HepG2 (cell line): ENCODE measurements around the gene SPRED2. TPM values are rescaled to one million over a fixed set of nuclear protein-coding genes. Genes with fewer than 3 reads are reported as not detected.

Source experiments
- ATAC-seq: fragments of 200-7000 bp; cut with Tn5 transposase; 3 replicates; pipeline ENCODE4 v1.9.1; 2020; ENCODE audit warnings: mild to moderate bottlenecking, moderate library complexity
- BruUV-seq: library from RNA; stranded (reverse); fragments of 400-500 nt; replicated peaks from 2 replicates; lab custom pipeline; 2021; lab: Mats Ljungman, UMichigan
- CTCF ChIA-PET: fragments of 300-600 bp; formaldehyde crosslinking; extraction: SDS; loops from one replicate; lab custom pipeline; 2021; ENCODE audit warnings: low total read pairs, inconsistent platforms, low intra/inter-chr PET ratio; lab: Yijun Ruan, JAX
- POLR2A ChIA-PET: fragments of 350-600 bp; sonication (Branson Sonifier 250); formaldehyde crosslinking; loops from one replicate; lab custom pipeline; 2020; ENCODE audit warnings: antibody characterized with exemption, inconsistent platforms; lab: Yijun Ruan, JAX
- DNase-seq: peaks from one replicate; pipeline ENCODE4 v3.0.0-alpha.2; 2015; ENCODE audit warnings: low spot score
- FAIRE-seq: peaks from 3 replicates; lab custom pipeline; 2011; peaks lifted over from hg19 to GRCh38; lab: Jason Lieb, UNC
- H2AFZ ChIP-seq: one replicate; pipeline ENCODE4 v1.6.1; 2011; ENCODE audit warnings: low read length, inconsistent platforms
- H3K27ac ChIP-seq: fragments of 300-600 bp; 3 replicates; pipeline ENCODE4 v1.8.0; 2011; ENCODE audit warnings: mixed run types, mild to moderate bottlenecking, mixed read lengths, low read length, inconsistent platforms; ENCODE audit not compliant: insufficient read depth; ENCODE audit errors: extremely low read length
- H3K27me3 ChIP-seq, 2 experiments: fragments of 200-600 bp in 1 of 2; 2 replicates in 1 of 2; 3 replicates in 1 of 2; pipeline versions ENCODE4 v1.6.0 to v1.8.0; 2011; ENCODE audit warnings: low read length in 2 of 2, mild to moderate bottlenecking in 2 of 2, moderate library complexity in 2 of 2, inconsistent platforms in 1 of 2; ENCODE audit not compliant: insufficient read depth in 2 of 2, control insufficient read depth in 1 of 2
- H3K36me3 ChIP-seq, 2 experiments: fragments of 200-600 bp in 1 of 2; replicated peaks in 1 of 2; 2 replicates in 1 of 2; 3 replicates in 1 of 2; pipeline versions ENCODE4 v1.5.1 to v1.8.0; 2011; ENCODE audit warnings: low read length in 2 of 2, inconsistent platforms in 1 of 2; ENCODE audit not compliant: insufficient read depth in 2 of 2, control insufficient read depth in 1 of 2
- H3K4me1 ChIP-seq: 2 replicates; pipeline ENCODE4 v1.5.1; 2012; ENCODE audit warnings: low read length, inconsistent platforms; ENCODE audit not compliant: insufficient read depth
- H3K4me2 ChIP-seq: 2 replicates; pipeline ENCODE4 v1.6.0; 2011; ENCODE audit warnings: low read depth, low read length, inconsistent platforms
- H3K4me3 ChIP-seq, 3 experiments: fragments of 200-600 bp in 1 of 3; sonication (generic), shearing (Covaris generic) in 1 of 3; replicated peaks in 1 of 3; 2 replicates each; pipeline ENCODE4 v1.5.1; 2011 to 2016; ENCODE audit warnings: low read length in 3 of 3, inconsistent platforms in 2 of 3, low read depth in 2 of 3, mild to moderate bottlenecking in 2 of 3, control low read depth in 1 of 3, mixed read lengths in 1 of 3; ENCODE audit not compliant: insufficient read depth in 1 of 3
- H3K79me2 ChIP-seq: one replicate; pipeline ENCODE4 v1.6.1; 2011; ENCODE audit warnings: low read length, inconsistent platforms; ENCODE audit not compliant: insufficient read depth
- H3K9ac ChIP-seq: 2 replicates; pipeline ENCODE4 v1.6.0; 2011; ENCODE audit warnings: mild to moderate bottlenecking, low read depth, low read length, inconsistent platforms; ENCODE audit not compliant: insufficient read depth
- H3K9me3 ChIP-seq: 2 replicates; pipeline ENCODE4 v1.5.1; 2012; ENCODE audit warnings: mild to moderate bottlenecking, low read length
- H4K20me1 ChIP-seq: 2 replicates; pipeline ENCODE4 v1.6.0; 2011; ENCODE audit warnings: inconsistent platforms, mild to moderate bottlenecking, low read length, moderate library complexity; ENCODE audit not compliant: insufficient read depth
- EHMT2 ChIP-seq: fragments of 200-600 bp; sonication (generic); IDR thresholded peaks from 2 replicates; pipeline ENCODE4 v1.7.0; 2017; ENCODE audit warnings: antibody characterized with exemption, low read depth, low read length, borderline replicate concordance
- ELF3 ChIP-seq: IDR thresholded peaks from 2 replicates; pipeline ENCODE4 v1.6.1; 2016; ENCODE audit warnings: missing genetic modification reagents, missing compliant biosample characterization
- PPARG ChIP-seq: conservative IDR thresholded peaks from 2 replicates; pipeline ENCODE4 v1.6.1; 2016; ENCODE audit warnings: missing biosample characterization, missing genetic modification reagents
- RNF2 ChIP-seq: fragments of 450-650 bp; conservative IDR thresholded peaks from 2 replicates; pipeline ENCODE4 v1.6.1; 2016; ENCODE audit warnings: low read depth
- RXRB ChIP-seq: IDR thresholded peaks from 2 replicates; pipeline ENCODE4 v1.6.1; 2016; ENCODE audit warnings: borderline replicate concordance, missing genetic modification reagents, missing compliant biosample characterization
- TBX3 ChIP-seq: fragments of 450-650 bp; IDR thresholded peaks from 2 replicates; pipeline ENCODE4 v1.6.1; 2017; ENCODE audit warnings: antibody characterized with exemption, mild to moderate bottlenecking, inconsistent platforms, borderline replicate concordance
- ZFAT ChIP-seq: sonication (generic); formaldehyde crosslinking; conservative IDR thresholded peaks from 2 replicates; pipeline ENCODE4 v1.8.1; 2023; ENCODE audit warnings: missing genetic modification reagents, inconsistent platforms
- ZFY ChIP-seq: sonication (generic); formaldehyde crosslinking; IDR thresholded peaks from 2 replicates; pipeline ENCODE4 v1.4.0; 2020; ENCODE audit warnings: missing genetic modification reagents
- ZNF446 ChIP-seq: sonication (generic); formaldehyde crosslinking; IDR thresholded peaks from 2 replicates; pipeline ENCODE4 v1.5.0; 2020; ENCODE audit warnings: mild to moderate bottlenecking, missing genetic modification reagents
- ZNF569 ChIP-seq: sonication (generic); formaldehyde crosslinking; IDR thresholded peaks from 2 replicates; pipeline ENCODE4 v1.5.0; 2020; ENCODE audit warnings: mild to moderate bottlenecking, missing genetic modification reagents, moderate library complexity, borderline replicate concordance
- ZNF607 ChIP-seq: sonication (generic); formaldehyde crosslinking; IDR thresholded peaks from 2 replicates; pipeline ENCODE4 v1.5.1; 2020; ENCODE audit warnings: missing genetic modification reagents, mild to moderate bottlenecking, borderline replicate concordance
- ZNF7 ChIP-seq: IDR thresholded peaks from 2 replicates; pipeline ENCODE4 v1.6.1; 2016; ENCODE audit warnings: missing biosample characterization, missing genetic modification reagents
- ZNF720 ChIP-seq: sonication (generic); formaldehyde crosslinking; IDR thresholded peaks from 2 replicates; pipeline ENCODE4 v1.4.0; 2020; ENCODE audit warnings: missing genetic modification reagents
- WGBS: methylation state at CpG from one replicate; pipeline ENCODE4 v1.1.6; 2017; ENCODE audit warnings: low lambda C conversion rate; 5-methylcytosine and 5-hydroxymethylcytosine counted together
- in situ Hi-C: cut with HindIII; loops from 2 replicates; pipeline ENCODE4 v1.10.0; 2017; ENCODE audit warnings: low pct_unique_long_range_greater_than_20kb; ENCODE audit not compliant: extremely low pct_ligation_motif_present
- intact Hi-C: fragments of 100-400 bp; cut with micrococcal nuclease; formaldehyde crosslinking; loops from one replicate; pipeline ENCODE4 v1.10.0; 2022; ENCODE audit not compliant: unreplicated experiment
- polyA plus RNA-seq, 8 experiments: library from polyadenylated mRNA; depleted of rRNA in 3 of 8; stranded (reverse) in 7 of 8; unstranded in 1 of 8; fragments of >200 nt; fragmentation: Illumina TruSeq in 4 of 8; extraction: Trizol in 4 of 8; gene quantifications; 2 replicates each; pipeline versions ENCODE4 v1.2.1 to v1.2.3, GENCODE V29; 2011 to 2016; ENCODE audit warnings: low read depth in 4 of 8, missing spikeins in 1 of 8, mixed read lengths in 1 of 8; ENCODE audit not compliant: insufficient read depth in 1 of 8
- total RNA-seq, 5 experiments: library from RNA; depleted of rRNA; stranded (reverse); fragments of >200 nt; fragmentation: Illumina TruSeq; extraction: Trizol; gene quantifications; 2 replicates each; pipeline ENCODE4 v1.2.3, GENCODE V29; 2016; ENCODE audit warnings: low read depth in 1 of 5
- TF ChIP-seq, protein P1 (sequence below): sonication (generic); formaldehyde crosslinking; conservative IDR thresholded peaks from 2 replicates; pipeline ENCODE4 v1.8.0; 2022; ENCODE audit warnings: missing genetic modification reagents
- TF ChIP-seq, protein P2 (sequence below): IDR thresholded peaks from 2 replicates; pipeline ENCODE4 v1.6.1; 2016; ENCODE audit warnings: low read depth, borderline replicate concordance
- TF ChIP-seq, protein P3 (sequence below), 2 experiments: sonication (generic) in 1 of 2; formaldehyde crosslinking in 1 of 2; IDR thresholded peaks; 2 replicates each; pipeline versions ENCODE4 v1.5.1 to v1.6.1; 2011 to 2020; ENCODE audit warnings: borderline replicate concordance in 1 of 2, low read depth in 1 of 2, low read length in 1 of 2, mild to moderate bottlenecking in 1 of 2, missing genetic modification reagents in 1 of 2, moderate library complexity in 1 of 2
- TF ChIP-seq, protein P4 (sequence below): sonication (generic); formaldehyde crosslinking; IDR thresholded peaks from 2 replicates; pipeline ENCODE4 v1.8.0; 2022; ENCODE audit warnings: mild to moderate bottlenecking, missing genetic modification reagents

Gene SPRED2
- total and polyA plus RNA-seq, 2 of the 13 experiments (the other 11 are each of a cell fraction or from before 2014, with no cell fraction given): 13.0 to 37.0 TPM

DNA sequence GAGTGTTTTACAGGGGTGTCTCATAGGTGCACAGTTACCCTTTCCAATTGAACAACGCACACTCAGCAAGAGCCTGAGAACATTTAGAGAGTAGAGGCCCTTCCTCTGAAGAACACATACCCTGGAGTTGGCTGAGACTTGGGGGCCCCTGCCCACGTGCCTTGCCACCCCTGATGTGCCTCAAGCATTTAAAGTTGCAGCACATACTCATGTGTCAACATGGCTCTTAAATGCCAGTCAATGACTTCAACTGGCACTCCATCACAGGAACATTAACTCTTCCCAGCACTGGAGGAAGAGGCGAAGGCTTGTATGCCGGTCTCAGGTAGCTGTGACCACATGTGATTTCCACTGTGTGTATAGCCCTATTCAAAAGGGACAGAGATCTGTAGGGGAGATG, 57.4 kb downstream of the SPRED2 start (continued):
- TF ChIP-seq, protein P1, sequence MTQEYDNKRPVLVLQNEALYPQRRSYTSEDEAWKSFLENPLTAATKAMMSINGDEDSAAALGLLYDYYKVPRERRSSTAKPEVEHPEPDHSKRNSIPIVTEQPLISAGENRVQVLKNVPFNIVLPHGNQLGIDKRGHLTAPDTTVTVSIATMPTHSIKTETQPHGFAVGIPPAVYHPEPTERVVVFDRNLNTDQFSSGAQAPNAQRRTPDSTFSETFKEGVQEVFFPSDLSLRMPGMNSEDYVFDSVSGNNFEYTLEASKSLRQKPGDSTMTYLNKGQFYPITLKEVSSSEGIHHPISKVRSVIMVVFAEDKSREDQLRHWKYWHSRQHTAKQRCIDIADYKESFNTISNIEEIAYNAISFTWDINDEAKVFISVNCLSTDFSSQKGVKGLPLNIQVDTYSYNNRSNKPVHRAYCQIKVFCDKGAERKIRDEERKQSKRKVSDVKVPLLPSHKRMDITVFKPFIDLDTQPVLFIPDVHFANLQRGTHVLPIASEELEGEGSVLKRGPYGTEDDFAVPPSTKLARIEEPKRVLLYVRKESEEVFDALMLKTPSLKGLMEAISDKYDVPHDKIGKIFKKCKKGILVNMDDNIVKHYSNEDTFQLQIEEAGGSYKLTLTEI (CRISPR knock-in tag): no peak
- 0 out of 2 replicates have a peak, but pooled peaks have one; percentile 4 for TF ChIP-seq ELF3
- no peak for TF ChIP-seq ZFAT (CRISPR knock-in tag)
- TF ChIP-seq PPARG (CRISPR knock-in tag): no peak
- no peak for TF ChIP-seq RXRB
- TF ChIP-seq ZNF607 (CRISPR knock-in tag): no peak
- no peak for TF ChIP-seq ZNF7 (CRISPR knock-in tag)
- TF ChIP-seq EHMT2: no peak
- no peak for TF ChIP-seq ZNF446 (CRISPR knock-in tag)
- TF ChIP-seq ZFY (CRISPR knock-in tag): no peak
- TF ChIP-seq TBX3: no peak
- TF ChIP-seq, all 625 proteins: peak for 7

DNA sequence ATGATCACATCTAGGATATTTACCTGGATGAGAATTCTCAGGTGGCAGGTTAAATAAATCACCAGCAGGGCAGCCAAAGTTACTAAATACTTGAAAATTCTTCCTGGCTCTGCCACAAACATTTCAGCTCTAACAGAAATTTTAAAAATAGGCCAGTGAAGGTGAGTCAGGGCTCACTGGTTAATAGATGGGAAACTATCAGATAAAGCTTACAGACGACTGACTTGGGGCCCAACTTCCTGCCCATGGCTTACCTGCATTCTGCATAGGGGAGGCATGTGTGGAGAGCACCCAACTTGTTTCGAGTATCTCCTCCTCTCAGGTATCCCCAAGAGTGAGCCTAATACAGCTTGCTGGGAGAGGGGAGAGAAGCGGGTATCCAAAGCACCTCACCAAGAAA, 57.8 kb downstream of the SPRED2 start:
- Histone ChIP-seq H3K4me2 (peak overlapping the region; percentile 60), H3K36me3 (peaks cover 0 to 24% of the 10 kb centered on the region in 2 experiments; a peak in 3 of 5 replicates), H3K27me3 (no peaks in the 10 kb centered on the region), H4K20me1 (peaks cover 6% of the 10 kb centered on the region; the same call in 1 of the 2 replicates), H3K9me3 (no peaks in the 10 kb centered on the region), H3K4me1 (peaks cover 95% of the 10 kb centered on the region), H3K4me3 (no peak overlapping the region), H3K27ac (peak overlapping the region; percentile 67), H3K79me2 (peaks cover 93% of the 10 kb centered on the region), H2AFZ (no peak overlapping the region), H3K9ac (no peak overlapping the region; the same call in 1 of the 2 replicates)
- WGBS: 62% methylated on average over 3 of the region's 3 CpGs
- in situ Hi-C loops (no loop called here), intact Hi-C loops (no loop called here)
- no peak for ATAC-seq
- ChIA-PET CTCF (no interaction called here), POLR2A (interaction anchor here (1.0 to 5.2 kb wide), 9 partner anchors 8 to 1059 kb away, joined by 3 to 66 read pairs (median 15); partner anchors contain the start of gene SPRED2)
- DNase-seq: no peak
- BruUV-seq: no TSS peak
- no peak for FAIRE-seq
- TF ChIP-seq ZNF720 (CRISPR knock-in tag): no peak
- no peak for TF ChIP-seq ZNF569 (CRISPR knock-in tag)
- no peak for TF ChIP-seq RNF2
- TF ChIP-seq, protein P2, sequence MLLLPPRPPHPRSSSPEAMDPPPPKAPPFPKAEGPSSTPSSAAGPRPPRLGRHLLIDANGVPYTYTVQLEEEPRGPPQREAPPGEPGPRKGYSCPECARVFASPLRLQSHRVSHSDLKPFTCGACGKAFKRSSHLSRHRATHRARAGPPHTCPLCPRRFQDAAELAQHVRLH: no peak
- TF ChIP-seq, protein P3, sequence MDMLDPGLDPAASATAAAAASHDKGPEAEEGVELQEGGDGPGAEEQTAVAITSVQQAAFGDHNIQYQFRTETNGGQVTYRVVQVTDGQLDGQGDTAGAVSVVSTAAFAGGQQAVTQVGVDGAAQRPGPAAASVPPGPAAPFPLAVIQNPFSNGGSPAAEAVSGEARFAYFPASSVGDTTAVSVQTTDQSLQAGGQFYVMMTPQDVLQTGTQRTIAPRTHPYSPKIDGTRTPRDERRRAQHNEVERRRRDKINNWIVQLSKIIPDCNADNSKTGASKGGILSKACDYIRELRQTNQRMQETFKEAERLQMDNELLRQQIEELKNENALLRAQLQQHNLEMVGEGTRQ (IDR thresholded peaks at IDR 0.05; ENCODE audit: low read depth, low read length): no peak
- TF ChIP-seq, protein P3 (CRISPR knock-in tag; IDR thresholded peaks at IDR 0.05; ENCODE audit: borderline replicate concordance): no peak
- TF ChIP-seq, protein P4, sequence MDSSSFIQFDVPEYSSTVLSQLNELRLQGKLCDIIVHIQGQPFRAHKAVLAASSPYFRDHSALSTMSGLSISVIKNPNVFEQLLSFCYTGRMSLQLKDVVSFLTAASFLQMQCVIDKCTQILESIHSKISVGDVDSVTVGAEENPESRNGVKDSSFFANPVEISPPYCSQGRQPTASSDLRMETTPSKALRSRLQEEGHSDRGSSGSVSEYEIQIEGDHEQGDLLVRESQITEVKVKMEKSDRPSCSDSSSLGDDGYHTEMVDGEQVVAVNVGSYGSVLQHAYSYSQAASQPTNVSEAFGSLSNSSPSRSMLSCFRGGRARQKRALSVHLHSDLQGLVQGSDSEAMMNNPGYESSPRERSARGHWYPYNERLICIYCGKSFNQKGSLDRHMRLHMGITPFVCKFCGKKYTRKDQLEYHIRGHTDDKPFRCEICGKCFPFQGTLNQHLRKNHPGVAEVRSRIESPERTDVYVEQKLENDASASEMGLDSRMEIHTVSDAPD (CRISPR knock-in tag): no peak
